NCI-H2196 (cell line): ENCODE results near the gene SPOPL.

Experiments
- DNase-seq: peaks from one replicate; lab custom pipeline; 2025; ENCODE audit not compliant: unreplicated experiment; lab: John Stamatoyannopoulos, UW

The SPOPL gene

DNA sequence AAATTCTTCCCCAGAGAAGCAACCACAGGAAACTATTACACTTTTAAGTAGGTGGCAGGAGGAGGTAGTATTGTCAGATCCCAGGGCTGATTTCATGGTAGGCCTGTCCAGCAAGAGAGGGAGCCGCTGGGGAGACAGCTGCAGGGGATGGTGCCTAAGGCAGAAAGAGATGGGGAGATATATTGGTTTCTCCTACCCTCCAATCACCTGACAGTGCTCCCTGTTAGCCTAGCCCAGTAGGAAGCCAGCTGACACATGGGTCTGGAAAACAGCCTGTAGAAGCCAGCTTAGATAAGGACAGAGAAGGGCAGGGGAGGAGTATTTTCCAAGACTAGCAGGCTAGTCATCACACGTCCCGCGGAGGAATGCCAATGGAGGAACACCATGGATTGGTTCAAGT lies 8.2 kb upstream of the SPOPL start:
- DNase-seq = no peak

- no peak for DNase-seq
Measured at GRCh38 chr2:138494265-138494966, 7.2 kb upstream of the SPOPL start.

DNA sequence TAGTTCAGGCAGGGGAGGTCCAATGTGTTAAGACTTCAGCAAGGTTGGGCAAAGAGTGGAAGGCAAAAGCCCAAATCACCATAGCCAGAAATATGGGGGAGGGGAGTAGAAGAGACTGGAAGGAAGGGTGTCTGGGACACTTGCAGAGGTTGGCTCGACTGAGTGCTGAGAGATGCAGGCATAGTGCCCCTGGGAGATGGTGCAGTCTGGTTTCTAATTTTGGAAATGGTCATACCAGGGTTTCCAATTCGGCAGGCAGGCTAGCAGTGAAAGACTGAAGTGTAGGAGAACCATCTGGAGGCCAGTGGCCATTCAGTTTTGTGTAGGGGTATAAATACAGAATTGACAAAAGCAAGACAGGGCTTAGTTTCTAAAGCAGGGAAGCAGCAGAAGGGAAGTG lies 6.2 kb upstream of the SPOPL start:
- no peak for DNase-seq

GRCh38 chr2:138496096-138496651 lies 5.4 kb upstream of the SPOPL start:
- no peak for DNase-seq

GRCh38 chr2:138497294-138497693 lies 4.3 kb upstream of the SPOPL start:
- no peak for DNase-seq

DNA sequence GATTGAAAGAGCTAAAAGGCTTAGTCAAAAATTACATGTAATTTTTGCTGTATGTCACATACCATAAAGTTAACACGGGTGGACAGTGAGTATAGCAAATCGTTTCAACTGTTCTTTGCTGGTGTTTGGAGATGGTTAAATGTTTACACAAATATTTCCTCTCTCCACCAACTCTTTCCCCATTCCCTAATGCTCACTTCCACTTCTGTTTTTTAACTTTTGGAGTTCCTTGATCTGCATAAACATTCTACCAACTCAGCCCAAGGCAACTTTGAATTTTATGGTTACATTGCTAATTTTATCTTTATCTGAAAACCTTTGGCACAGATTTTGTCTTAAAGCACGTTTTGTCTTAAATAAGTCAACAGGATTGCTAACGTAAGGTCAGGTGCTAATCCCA lies 1.9 kb upstream of the SPOPL start:
- DNase-seq = no peak

- DNase-seq = no peak
Measured at GRCh38 chr2:138500592-138501424, 762 bp upstream of the SPOPL start.

DNA sequence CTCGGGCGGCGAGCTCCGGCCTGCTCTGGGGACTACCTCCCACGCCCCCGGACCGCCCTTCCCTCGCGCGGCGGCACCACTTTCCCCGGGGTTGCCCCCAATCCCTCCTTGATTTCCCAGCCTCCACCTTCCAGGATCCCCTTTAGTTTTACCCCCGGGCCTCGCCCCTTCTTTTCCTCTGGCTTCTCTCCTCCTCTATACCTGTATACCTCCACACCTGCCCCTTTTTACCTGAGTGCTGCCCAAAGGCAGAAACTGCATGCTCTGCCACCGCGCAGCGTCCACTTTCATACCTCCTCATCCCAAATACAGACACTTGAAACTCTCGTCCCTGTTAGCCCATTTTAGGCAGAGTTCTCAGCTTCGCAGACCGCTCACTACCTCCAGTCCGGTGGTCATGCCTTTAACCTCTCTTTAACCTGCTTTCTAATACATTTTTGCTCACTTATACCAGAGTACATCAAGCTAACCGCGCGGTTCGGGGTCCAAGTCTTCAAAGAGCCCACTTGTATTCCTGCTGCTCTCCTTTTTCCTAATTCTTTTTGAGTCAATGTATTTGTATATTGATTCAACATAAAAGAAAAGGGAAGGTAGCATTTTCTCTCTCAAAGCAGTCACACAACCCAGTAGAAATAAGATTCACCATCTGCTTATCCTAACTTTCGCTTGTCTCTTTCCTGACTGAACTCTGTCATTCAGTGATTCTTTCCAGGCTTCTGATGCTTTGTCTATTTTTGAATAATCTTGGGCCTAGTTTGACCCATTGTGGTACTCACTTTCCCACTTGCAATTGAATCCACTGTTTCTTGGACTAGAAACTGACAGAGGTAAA lies 901 bp downstream of the SPOPL start:
- DNase-seq = no peak

- DNase-seq = no peak
Measured at GRCh38 chr2:138503087-138503442, 1.5 kb downstream of the SPOPL start.

GRCh38 chr2:138503652-138504051 lies 2.1 kb downstream of the SPOPL start:
- DNase-seq = no peak

GRCh38 chr2:138504092-138504491 lies 2.5 kb downstream of the SPOPL start:
- no peak for DNase-seq

GRCh38 chr2:138504546-138505235 lies 3.1 kb downstream of the SPOPL start:
- no peak for DNase-seq

- DNase-seq = peak; percentile 10
Measured at GRCh38 chr2:138507267-138507666, 5.7 kb downstream of the SPOPL start.

GRCh38 chr2:138510319-138510718 lies 8.7 kb downstream of the SPOPL start:
- DNase-seq = no peak

DNA sequence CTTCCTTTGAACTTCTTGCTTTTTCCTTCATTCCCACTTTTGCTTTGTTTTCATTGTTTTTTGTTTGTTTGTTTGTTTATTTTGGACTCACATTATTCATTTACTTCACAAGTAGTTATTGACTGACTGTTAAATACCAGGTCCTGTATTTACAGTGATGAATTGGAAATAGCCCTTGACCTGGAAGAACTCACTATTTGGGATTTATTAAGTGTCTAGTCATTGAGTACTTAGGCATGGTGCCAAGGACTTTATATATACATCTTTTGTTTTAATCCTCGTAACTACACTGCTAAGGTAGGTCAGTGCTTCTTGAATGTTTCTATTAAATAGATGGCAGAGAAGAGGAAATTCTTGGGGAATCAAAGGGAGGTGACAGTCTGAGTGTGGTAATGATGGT lies 11.1 kb downstream of the SPOPL start:
- no peak for DNase-seq

- no peak for DNase-seq
Measured at GRCh38 chr2:138514173-138514572, 12.6 kb downstream of the SPOPL start.

DNA sequence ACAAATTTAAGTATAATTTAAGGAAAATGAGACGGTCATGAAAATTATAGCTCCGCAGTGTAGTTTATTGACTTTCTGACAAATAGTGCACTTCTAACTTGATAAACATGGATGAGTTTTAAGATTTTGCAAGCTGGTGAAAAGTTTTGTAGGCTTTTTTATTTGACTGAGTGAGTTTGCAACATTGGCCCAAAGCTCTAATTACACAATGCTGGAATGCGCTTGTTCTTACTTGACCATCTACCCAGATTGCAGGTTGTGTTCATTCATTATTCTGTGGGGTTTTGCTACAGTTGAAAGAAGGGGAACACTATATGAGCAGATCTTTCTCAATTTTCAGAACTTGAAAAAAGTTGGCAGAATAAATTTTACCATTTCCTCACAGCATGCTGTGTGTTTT lies 13.5 kb downstream of the SPOPL start:
- DNase-seq = no peak

DNA sequence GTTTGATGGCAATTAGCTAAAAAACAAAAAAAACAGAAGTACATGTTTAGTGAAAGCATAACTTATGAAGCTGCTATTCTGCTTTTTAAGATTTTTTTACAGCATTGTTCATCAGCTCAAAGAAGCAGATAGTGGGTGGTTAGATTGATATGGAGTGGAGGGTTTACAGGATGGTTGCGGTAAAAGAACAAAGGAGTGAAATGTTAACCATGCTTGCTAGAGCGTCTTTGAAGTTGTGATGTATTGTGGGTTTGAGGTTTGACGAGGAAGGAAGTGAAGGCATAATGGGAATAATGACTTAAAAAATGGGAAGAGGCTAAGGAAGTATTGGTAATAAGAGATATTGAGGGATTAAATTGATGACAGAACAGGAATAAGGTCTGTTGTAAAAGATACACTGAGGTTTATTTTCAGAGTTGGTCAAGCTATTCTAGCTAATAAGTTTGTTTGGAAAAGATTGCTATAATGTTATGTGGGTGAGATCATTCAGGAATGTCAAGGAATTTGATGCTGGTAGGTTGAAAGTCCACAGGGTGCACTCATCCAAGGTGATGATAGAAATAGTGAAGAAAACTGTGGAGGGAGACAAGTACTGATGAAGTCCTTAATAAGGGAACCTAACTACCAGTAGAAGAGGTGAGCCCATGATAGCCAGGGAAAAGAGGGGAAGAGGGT lies 14.6 kb downstream of the SPOPL start:
- DNase-seq = no peak

DNA sequence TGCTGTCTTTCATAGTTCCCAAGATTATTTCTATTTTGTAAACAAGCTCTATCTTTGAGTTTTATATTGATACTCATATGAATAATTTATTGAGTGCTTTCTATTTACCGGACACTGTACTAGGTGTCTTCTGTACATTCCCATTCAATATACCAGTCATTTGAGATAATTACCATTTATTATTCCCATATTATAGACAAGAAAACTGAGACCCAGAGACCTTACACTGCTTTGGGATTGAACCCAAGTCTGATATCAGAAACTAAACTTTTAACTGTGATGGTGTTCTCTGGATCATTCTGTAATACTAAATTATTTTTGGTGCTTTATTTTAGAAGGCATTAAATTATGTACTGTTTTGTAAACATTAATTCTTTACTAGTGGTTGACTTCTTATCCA lies 17.3 kb downstream of the SPOPL start:
- no peak for DNase-seq

- DNase-seq = no peak
Measured at GRCh38 chr2:138521821-138522220, 20.3 kb downstream of the SPOPL start.
